ACHN (cell line): ENCODE results near the gene DDOST.

Experiments used
- DNase-seq: peaks from one replicate; pipeline ENCODE4 v3.0.0-alpha.2; 2015
- in situ Hi-C: cut with HindIII; loops from 2 replicates; pipeline ENCODE4 v1.10.0; 2017; ENCODE audit warnings: low sequenced_read_pairs, low pct_ligation_motif_present, low pct_unique_long_range_greater_than_20kb

DDOST gene

DNA sequence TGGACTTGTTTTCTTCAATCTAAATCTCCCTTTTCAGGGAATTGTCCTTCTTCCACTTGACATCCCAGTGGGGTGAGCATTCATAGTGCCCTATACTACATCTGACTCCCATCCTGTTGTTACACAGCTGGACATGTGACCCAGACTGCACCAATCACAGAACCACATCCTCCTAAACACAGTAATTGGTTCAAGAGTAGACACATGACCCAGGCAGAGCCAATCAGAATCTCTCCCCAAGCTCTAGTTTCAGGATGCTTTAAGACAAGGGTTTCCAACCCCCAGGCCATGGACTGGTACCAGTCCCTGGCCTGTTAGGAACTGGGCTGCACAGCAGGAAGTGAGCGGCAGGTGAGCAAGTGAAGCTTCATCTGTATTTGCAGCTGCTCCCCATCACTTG is 5.6 kb upstream of the DDOST start:
- in situ Hi-C loops: no loop called here
- DNase-seq: peak; percentile 15

DNA sequence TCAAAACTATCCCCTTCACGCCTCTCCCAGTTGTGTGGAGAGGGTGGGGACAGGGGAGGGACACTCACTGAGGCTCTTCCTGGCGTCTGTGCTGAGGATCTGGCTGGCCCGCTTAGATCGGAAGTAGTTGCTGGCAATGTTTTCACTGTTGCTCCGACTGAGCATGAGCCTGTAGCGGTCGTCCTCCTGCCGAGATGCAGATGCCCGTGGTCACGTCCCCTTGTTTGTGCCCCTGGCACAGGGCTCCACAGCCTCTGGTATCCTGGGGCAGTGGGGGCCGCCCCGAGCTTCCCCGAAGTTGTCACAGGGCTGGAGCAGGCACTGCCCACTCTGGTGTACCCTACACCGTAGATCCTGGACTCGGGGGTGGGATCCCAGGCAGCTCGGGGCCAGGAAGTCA is 5.0 kb upstream of the DDOST start:
- DNase-seq: no peak
- in situ Hi-C loops: no loop called here

DNA sequence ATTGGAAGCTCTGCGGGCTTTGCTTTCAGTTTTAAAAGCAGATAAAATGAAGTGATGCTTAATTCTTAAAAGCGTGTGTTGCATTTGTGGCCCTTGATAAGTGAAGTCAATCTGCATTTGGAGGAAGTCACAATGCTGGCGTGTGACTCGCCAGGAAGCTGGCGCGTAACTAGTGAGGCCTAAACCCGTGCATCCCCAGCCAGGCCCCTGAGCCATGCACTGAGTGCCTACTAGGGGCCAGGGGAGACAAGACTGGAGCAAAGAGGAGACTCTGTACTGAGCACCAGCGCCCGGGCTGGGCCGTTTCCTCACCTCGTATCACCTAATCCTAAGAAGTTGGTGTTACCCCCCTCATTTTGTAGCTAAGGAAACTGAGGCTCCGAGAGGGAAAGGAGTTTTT is 4.6 kb upstream of the DDOST start:
- in situ Hi-C loops: no loop called here
- no peak for DNase-seq

DNA sequence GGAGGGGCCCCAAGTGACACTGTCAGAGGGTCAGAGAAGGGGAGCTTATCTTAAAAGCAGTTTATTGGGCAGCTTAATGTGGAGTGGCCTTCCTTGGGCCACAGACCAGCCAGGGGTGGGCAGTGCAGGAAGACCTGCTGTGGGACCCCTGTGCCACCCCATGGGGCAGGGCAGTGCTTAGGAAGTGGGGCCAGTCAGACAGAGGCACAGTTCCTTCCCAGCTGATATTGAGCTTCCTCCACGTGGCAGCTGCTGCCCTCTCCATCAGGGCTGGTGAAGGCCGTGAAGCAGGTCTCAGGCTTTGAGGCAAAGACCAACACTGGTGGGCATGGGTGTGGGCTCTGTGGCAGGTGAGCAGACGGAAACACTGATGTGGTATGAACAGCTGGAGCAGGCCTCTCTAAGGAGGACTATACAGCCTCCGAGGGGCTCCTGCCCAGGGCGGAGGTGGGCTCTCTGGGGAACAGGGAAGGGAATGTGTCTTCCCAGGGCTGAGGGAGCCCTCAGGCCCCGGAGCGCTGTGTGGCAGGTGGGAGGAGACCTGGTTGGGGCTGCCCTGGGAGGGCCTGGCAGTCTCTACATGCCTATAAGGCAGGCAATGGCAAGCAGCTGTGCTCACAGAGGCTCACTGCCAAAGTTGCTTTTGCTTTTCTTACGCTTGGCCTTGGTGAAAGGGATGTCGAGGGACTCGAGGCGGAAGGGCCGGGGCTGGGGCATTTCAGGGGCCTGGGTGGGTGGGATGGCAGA is 3.0 kb upstream of the DDOST start:
- no peak for DNase-seq
- in situ Hi-C loops: no loop called here

DNA sequence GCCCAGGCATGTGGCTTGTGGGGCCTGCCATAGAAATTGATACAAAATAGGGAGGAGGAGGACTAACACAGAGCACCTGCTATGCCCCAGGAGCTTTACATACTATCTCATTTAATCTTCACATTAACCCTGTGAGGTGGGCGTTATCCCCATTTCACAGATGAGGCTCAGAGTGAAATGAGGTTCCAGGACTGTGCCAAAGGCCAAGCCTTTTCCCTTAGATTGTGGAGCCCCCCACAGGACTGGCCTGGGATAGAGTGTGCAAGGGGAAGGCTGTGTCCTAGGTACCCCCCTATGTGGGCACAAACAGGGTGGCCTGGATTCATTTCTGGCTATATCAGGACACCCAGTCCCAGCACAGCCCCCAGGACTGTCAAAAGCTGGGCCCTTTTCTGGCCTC is 2.2 kb upstream of the DDOST start:
- no peak for DNase-seq

DNA sequence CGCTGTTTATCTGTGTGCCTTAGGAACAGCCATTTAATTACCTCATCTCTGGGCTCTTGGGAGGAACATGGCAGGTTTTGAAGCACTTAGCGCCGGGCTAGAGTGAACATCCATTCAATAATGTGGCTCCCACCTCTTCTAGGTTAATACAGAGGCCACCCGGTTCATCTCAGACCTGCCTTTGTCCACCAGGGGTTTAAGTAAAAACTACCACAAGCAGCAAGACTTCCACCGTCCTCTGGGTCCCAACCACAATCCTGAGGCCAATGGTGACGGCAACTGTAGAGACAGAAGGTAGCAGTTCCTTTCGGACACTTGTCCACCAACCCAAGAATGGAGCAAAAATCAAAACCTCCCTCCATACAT is 924 bp upstream of the DDOST start:
- in situ Hi-C loops: no loop called here
- DNase-seq: no peak

More for the DNA sequence above, 2.2 kb upstream of the DDOST start:
- in situ Hi-C loops: no loop called here

DNA sequence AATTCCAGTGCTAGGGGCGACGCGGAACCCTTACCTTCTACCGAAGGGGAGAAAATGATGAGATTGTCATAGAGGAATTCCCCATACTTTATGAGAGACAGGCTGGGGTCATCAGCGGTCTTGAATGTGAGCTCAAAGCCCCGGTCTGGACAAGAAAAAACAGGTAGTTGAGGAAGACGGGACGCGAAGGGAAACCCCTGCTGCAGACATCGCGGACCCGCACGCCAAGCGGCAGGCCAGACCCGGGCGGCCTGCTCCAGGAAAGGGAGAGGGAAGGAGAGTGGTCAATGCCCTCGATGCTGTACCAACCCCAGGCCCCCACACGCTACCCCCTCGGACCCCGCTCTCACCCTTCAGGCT is 342 bp downstream of the DDOST start:
- in situ Hi-C loops: no loop called here
- DNase-seq: peak; percentile 12

DNA sequence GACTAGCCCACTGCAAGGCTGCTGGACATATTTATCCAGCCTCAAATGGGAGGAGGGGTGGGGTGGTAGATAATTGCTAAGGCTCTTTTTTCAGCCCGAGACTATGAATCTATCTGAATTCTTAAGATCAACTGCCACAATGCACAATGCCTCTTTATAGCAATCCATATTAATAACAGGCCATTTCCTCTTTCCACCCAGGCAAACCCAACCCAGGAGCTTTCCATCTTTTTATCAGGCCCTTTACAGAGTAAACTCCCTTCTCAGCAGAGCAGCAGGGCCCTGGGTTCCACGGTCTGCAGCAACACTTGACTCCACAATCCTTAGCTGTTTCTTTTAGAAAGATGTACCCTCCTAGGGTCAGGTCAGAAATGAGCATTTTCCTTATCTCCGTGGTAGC is 806 bp downstream of the DDOST start:
- DNase-seq: no peak
- in situ Hi-C loops: no loop called here

DNA sequence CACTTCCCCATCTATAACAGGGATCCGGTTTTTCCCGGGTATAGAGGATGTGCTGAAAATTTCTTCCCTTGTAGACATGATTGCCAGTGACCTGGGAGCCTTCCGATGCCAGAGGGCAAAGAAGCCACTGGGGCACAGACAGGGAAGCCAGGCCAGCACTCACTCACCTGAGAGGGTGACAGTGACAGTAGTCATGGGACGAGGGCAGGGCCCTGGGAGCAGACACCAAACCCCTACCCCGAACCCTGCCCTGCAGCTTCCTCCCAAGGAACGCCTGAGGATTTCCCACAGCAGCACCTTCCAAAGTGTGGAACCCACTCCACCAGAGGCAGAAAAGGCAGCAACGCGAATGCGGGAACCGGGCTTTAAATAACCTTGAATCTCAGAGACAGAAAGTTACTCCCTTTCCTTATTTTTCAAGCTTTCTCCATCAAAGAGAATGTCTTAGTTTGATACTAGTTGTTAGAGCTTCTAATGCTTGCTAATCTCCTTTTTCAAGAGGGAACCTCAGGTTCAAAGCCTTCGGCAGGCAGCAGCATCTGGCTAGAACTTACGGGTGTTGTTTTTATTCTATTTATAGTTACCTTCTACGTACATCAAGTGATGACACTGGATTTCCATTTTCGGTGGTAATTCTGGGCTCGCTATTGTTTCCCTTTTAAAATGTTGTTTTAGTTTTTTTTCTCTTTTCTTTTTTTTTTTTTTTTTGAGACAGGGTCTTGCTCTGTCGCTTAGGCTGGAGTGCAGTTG is 2.8 kb downstream of the DDOST start:
- DNase-seq: no peak

DNA sequence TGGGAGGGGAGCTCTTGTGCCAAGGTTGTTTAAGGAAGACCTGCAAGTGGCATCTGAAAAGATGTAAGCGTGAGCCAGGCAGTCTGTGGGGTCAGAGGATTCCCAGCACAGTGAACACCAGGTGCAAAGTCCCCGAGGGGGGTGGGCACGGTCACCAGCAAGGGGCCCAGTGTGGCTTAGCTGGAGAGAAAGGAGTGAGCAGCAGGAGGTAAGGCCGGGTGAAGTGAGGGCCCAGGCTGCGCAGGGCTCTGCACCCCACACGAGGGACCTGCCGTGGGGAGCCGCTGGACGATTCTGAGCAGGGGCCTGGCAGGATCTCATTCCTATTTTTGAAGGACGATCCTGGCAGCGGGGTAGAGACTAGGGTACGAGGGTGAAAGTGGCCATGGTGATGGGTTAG is 4.1 kb downstream of the DDOST start:
- no peak for DNase-seq
- in situ Hi-C loops: no loop called here

More for the DNA sequence above, 2.8 kb downstream of the DDOST start:
- in situ Hi-C loops: no loop called here

DNA sequence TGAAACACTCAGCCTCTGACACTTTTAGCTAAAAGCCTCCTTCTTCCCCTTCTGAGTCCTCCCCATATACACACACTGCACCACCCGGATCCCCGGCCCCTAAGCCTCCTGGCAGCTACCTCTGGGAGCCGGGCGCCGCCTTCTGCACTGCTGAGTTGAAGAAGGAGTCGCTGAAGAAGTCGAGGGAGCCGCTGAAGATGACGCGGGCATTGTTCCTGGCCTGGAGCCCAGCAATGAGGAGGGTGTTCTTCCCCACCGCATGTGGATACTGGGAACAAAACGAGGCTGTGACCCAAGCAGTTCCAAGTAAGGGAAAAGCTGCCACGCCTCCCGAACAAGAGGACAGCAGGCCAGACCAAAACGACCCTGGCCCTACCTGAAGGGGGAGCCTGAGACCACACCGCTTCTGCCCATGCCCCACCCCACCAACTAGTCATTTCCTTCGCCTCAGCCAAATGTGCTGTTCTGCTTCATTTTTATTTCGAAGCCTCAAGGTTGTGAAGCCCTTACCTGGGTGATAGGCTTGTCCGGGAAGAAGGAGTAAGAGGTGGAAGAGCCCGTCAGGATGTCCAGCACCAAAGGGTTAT is 7.0 kb downstream of the DDOST start:
- DNase-seq: no peak
- in situ Hi-C loops: no loop called here

DNA sequence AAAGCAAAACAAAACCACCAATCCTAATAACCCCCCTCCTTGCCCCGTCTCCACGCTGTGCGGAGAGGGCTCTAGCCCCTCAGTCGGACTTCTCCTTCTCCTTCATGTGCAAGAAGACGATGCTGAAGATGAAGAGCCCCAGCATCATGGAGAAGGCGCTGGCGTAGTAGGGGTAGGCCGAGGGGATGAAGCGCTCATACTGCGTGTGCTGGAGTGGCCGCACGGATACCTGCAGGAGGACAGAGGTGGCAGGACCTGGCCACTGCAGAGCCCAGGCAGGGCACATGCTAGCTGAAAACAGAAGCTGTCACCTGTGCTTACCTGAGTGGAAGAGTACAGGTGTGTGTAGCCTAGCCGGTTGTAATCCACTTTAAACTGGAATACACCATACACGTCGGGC is 8.9 kb downstream of the DDOST start:
- DNase-seq: no peak
- in situ Hi-C loops: no loop called here

DNA sequence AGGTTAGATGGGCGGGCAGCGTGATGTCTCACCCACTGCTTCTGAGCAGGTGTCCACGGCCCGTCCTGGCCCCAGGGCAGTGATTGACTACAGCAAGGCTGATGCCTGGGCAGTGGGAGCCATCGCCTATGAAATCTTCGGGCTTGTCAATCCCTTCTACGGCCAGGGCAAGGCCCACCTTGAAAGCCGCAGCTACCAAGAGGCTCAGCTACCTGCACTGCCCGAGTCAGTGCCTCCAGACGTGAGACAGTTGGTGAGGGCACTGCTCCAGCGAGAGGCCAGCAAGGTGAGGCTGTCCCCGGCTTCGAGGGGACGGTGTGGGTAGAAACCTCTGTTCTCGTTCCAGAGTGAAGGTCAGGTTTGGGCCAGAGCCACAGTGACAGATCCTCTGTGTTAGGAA is 12.2 kb downstream of the DDOST start:
- DNase-seq: no peak
- in situ Hi-C loops: no loop called here

DNA sequence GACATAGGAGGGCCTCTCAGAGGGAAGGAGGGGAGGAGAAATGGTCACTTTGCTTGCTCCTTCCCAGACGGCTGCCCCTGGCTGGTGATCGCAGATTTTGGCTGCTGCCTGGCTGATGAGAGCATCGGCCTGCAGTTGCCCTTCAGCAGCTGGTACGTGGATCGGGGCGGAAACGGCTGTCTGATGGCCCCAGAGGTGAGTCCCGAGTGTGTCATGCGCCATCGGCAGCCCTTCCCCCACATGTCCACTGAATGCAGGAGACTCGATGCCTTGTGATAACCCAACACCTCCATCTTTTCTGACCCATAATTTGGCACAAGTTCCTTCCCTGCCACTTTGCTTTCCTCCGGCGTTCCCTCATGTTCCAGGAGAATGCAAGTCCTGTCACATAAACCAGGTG is 12.7 kb downstream of the DDOST start:
- in situ Hi-C loops: no loop called here
- DNase-seq: no peak

DNA sequence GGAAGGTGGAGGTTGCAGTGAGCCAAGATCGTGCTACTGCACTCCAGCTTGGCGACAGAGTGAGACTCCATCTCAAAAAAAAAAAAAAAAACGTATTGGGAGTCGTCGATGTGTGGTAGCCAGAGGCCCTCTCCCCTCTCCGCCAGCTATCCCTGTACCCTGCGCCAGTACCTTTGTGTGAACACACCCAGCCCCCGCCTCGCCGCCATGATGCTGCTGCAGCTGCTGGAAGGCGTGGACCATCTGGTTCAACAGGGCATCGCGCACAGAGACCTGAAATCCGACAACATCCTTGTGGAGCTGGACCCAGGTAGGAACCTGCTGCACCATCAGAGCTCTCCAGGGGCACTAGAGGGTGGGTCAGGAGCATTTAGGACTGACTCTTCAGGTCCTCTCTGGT is 15.8 kb downstream of the DDOST start:
- DNase-seq: no peak
- in situ Hi-C loops: no loop called here

DNA sequence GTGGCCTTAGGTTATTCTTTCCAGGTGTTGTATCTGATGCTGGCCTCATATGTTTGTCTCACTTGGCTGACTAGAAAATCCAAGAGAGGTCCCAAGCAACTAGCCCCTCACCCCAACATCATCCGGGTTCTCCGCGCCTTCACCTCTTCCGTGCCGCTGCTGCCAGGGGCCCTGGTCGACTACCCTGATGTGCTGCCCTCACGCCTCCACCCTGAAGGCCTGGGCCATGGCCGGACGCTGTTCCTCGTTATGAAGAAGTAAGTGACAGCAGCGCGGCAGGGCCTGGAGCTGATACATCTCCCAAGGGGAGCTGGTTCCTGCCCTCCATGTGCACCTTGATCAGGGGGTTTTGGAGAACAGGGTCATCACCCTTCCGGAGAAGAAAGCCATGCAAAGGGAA is 16.8 kb downstream of the DDOST start:
- DNase-seq: no peak
- in situ Hi-C loops: no loop called here

DNA sequence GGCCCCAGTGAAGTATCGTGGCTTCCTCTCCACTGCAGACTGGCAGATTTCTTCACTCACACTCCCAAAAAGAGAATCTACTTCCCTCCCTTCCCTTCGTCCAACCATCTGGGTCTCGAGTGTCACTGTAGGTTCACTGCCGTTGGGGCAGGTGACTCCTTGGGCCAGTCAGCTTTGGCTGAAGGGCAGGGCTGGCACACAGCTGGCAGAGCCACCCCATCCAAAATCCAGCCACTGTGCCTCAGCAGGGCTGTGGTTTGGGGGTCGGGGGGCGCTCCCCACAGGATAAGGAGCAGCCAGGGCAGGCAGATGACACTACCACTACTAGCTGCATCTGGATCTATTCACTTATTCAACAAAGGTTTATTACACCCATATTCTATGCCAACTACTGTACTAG is 18.1 kb downstream of the DDOST start:
- in situ Hi-C loops: no loop called here
- no peak for DNase-seq

DNA sequence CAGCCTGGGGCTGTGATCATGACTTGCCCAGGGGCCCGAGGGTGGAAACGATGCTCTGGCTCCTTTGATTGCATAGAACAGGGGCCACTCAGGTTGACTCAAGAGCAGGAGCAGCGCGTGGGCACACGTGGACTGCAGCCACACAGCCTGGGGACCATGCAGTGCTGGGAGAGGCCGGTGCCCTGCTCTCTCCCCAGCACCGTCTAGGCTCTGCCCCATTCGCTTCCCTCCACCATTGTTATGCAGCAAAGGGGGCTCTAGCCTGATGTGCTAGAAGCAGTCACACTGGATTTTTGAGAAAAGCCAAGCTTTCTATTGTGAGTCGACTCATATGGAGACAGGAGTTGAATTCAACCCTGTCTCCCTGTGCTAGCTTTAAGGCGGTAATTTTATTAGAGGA is 19.2 kb downstream of the DDOST start:
- in situ Hi-C loops: no loop called here
- DNase-seq: no peak

DNA sequence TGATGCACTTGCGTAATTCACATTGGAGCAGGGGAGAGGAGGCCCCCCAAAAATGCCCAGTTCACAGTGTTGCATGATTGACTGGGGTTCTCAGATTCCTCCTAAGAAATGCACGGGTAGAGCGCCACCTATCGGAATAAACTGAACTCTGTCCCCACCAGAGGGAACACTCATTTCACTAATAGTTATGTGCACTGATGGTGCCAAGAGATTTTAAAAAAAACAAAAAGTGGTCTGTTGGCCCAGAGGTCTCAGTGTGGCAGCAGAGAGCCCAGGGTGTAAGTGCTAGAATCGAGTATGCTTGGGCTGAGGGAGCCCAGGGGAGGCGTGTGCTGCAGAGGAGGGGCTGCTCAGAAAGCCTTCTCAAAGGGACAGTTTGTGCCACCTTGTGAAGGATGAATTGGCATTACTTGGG is 21.0 kb downstream of the DDOST start:
- in situ Hi-C loops: no loop called here
- DNase-seq: peak; percentile 54

DNA sequence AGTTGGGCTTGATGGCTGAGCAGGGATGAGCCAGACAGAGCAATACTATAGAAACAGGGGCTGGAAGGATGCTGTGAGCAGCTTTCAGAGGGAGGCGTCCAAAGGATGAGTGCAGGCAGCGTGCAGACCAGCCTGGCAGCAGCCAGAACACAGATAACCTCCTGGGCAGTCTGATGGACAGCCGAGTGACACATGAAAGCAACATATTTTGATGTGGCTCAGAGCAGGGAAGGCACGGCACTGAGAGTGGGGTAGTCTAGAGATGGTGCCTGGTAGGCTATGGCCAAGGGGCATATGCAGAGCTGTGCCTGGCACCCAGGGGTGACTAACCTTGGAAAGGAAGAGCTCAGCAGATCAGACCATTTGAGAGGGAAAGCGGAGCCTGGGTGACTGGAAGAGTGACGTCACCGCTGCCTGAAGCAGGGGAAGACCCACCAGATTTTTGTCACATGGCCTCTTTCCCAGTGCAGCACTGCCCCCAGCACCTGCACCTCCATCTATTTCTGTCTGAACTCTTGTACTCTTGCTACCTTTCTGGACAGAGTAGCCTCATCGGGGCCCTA is 24.3 kb downstream of the DDOST start:
- in situ Hi-C loops: no loop called here
- no peak for DNase-seq
